PC-9 (cell line): ENCODE measurements around the gene NGEF.

Experiments
- EZH2 ChIP-seq: fragments of 200-600 bp; sonication (generic); IDR thresholded peaks from 2 replicates; pipeline ENCODE4 v1.8.0; 2017; ENCODE audit warnings: antibody characterized with exemption, low read depth
- TF ChIP-seq, protein P1 (sequence below): fragments of 200-600 bp; sonication (generic); conservative IDR thresholded peaks from 2 replicates; pipeline ENCODE4 v1.6.1; 2017; ENCODE audit warnings: mixed run types, antibody characterized with exemption, mild to moderate bottlenecking, moderate library complexity

GRCh38 chr2:232966122-232966521 lies 46.9 kb downstream of the NGEF start:
- TF ChIP-seq, protein P1, sequence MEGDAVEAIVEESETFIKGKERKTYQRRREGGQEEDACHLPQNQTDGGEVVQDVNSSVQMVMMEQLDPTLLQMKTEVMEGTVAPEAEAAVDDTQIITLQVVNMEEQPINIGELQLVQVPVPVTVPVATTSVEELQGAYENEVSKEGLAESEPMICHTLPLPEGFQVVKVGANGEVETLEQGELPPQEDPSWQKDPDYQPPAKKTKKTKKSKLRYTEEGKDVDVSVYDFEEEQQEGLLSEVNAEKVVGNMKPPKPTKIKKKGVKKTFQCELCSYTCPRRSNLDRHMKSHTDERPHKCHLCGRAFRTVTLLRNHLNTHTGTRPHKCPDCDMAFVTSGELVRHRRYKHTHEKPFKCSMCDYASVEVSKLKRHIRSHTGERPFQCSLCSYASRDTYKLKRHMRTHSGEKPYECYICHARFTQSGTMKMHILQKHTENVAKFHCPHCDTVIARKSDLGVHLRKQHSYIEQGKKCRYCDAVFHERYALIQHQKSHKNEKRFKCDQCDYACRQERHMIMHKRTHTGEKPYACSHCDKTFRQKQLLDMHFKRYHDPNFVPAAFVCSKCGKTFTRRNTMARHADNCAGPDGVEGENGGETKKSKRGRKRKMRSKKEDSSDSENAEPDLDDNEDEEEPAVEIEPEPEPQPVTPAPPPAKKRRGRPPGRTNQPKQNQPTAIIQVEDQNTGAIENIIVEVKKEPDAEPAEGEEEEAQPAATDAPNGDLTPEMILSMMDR, result no peak
- no peak for TF ChIP-seq EZH2
